GM12878 (cell line): ENCODE results near the gene FAM9C. TPM values are rescaled to one million over a fixed set of nuclear protein-coding genes. Genes with fewer than 3 reads are reported as not detected.

Experiments used
- FOS ChIP-seq: IDR thresholded peaks from 3 replicates; pipeline ENCODE4 v1.6.1; 2011; ENCODE audit warnings: borderline replicate concordance; ENCODE audit not compliant: insufficient read length; ENCODE audit errors: extremely low read depth
- MAX ChIP-seq: IDR thresholded peaks from 2 replicates; pipeline ENCODE4 v1.6.1; 2012; ENCODE audit warnings: low read depth, low read length, improper control_type of control experiment
- POLR2AphosphoS2 ChIP-seq: IDR thresholded peaks from 2 replicates; pipeline ENCODE4 v1.6.1; 2011; ENCODE audit warnings: low read depth, mild to moderate bottlenecking, low read length, improper control_type of control experiment, moderate library complexity
- RFX5 ChIP-seq: IDR thresholded peaks from 2 replicates; pipeline ENCODE4 v1.6.1; 2011; ENCODE audit warnings: low read depth, low read length, improper control_type of control experiment
- SIN3A ChIP-seq: IDR thresholded peaks from 2 replicates; pipeline ENCODE4 v1.6.1; 2012; ENCODE audit warnings: low read depth, low read length, improper control_type of control experiment
- SKIL ChIP-seq: fragments of 450-650 bp; IDR thresholded peaks from 2 replicates; pipeline ENCODE4 v1.6.1; 2017; ENCODE audit warnings: mild to moderate bottlenecking, low read depth, inconsistent platforms; ENCODE audit not compliant: poor library complexity, severe bottlenecking
- STAT3 ChIP-seq: IDR thresholded peaks from 2 replicates; pipeline ENCODE4 v1.6.1; 2011; ENCODE audit warnings: low read depth, low read length, improper control_type of control experiment
- TCF12 ChIP-seq: IDR thresholded peaks from 2 replicates; pipeline ENCODE4 v1.6.1; 2011; ENCODE audit warnings: low read depth, mild to moderate bottlenecking, low read length
- ZBTB40 ChIP-seq: fragments of 450-650 bp; IDR thresholded peaks from 2 replicates; pipeline ENCODE4 v1.6.1; 2016; ENCODE audit warnings: mild to moderate bottlenecking, moderate library complexity, borderline replicate concordance
- polyA plus RNA-seq, 11 experiments: library from polyadenylated mRNA; depleted of rRNA in 4 of 11; unstranded in 6 of 11; stranded (reverse) in 5 of 11; fragments of >200 nt; fragmentation: Nextera tagmentation in 4 of 11; fragmentation: Illumina TruSeq in 1 of 11; extraction: Ambion mirVana in 4 of 11; extraction: Trizol in 1 of 11; gene quantifications; 1 replicate in 1 of 11; 2 replicates in 10 of 11; pipeline versions ENCODE4 v1.2.1 to v1.2.3, GENCODE V29; 2011 to 2016; ENCODE audit warnings: inconsistent platforms in 2 of 11, missing spikeins in 2 of 11, low read depth in 1 of 11
- total RNA-seq, 4 experiments: library from RNA; depleted of rRNA in 3 of 4; stranded (reverse); fragments of >200 nt in 3 of 4; fragmentation: Illumina TruSeq in 1 of 4; extraction: Trizol in 1 of 4; gene quantifications; 2 replicates each; pipeline versions ENCODE4 v1.2.1 to v1.2.3, GENCODE V29; 2013 to 2021

FAM9C gene
- total and polyA plus RNA-seq, 10 of the 15 experiments (the other 5 are each of a cell fraction or from before 2014, with no cell fraction given) = 0.01 to 0.03 TPM; not detected in 8

GRCh38 chrX:13005661-13006473, 38.6 kb downstream of the FAM9C start (continued):
- TF ChIP-seq ZBTB40 (no peak), SKIL (peak; percentile 94), TCF12 (peak; percentile 41; the same call in 1 of the 2 replicates), RFX5 (no peak), SIN3A (no peak), FOS (no peak), MAX (0 out of 2 replicates have a peak, but pooled peaks have one; percentile 32), STAT3 (no peak), POLR2AphosphoS2 (no peak)
- TF ChIP-seq, all 136 proteins: peak for 54
